ENCODE measurements around the gene LRRC43. TPM values are rescaled to one million over a fixed set of nuclear protein-coding genes. Genes with fewer than 3 reads are reported as not detected.

The LRRC43 gene
- total RNA-seq, 1 donor from 2014 or later = not detected

DNA sequence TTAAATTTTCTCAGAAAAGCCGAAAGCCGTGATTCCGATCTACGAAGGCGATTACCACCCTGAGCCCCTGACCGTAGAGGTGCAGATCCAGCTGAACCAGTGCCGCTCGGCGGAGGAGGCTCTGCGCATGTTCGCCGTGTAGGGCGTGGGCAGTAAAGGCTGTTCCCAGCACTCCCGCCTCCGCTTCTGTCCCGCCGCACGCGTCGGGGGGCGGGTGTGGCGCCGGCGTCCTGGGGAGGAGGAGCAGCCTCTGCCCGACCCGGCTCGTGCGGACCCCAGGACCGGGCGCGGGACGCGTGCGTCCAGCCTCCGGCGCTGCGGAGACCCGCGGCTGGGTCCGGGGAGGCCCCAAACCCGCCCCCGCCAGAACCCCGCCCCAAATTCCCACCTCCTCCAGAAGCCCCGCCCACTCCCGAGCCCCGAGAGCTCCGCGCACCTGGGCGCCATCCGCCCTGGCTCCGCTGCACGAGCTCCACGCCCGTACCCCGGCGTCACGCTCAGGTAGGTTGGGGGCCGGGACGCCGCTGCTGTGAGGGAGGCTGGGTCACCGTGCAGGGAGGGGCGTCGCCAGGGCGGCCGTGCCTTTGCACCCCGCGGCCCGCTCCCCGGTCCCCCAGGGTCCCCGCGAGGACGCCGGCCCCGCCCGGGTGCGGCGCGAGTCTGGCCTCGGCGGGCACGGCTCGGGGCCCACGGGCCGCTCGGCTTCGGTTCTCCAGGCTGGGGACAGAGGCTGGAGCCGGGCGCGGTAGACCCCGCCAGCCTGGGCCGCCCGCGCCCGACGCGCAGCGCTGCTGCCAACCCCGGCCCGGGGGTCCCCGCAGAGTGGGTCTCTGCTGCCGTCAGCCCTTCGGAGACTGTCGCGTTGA lies 20.6 kb downstream of the LRRC43 start, which contains the start of gene B3GNT4:
TSS of gene B3GNT4 (plus strand) at position 409 of the 866 bp plus-strand sequence. CDS start 910 bp downstream, outside the sequence.
- intact Hi-C loops (cut with DNase I) = no loop called here
- TF ChIP-seq, protein P1, sequence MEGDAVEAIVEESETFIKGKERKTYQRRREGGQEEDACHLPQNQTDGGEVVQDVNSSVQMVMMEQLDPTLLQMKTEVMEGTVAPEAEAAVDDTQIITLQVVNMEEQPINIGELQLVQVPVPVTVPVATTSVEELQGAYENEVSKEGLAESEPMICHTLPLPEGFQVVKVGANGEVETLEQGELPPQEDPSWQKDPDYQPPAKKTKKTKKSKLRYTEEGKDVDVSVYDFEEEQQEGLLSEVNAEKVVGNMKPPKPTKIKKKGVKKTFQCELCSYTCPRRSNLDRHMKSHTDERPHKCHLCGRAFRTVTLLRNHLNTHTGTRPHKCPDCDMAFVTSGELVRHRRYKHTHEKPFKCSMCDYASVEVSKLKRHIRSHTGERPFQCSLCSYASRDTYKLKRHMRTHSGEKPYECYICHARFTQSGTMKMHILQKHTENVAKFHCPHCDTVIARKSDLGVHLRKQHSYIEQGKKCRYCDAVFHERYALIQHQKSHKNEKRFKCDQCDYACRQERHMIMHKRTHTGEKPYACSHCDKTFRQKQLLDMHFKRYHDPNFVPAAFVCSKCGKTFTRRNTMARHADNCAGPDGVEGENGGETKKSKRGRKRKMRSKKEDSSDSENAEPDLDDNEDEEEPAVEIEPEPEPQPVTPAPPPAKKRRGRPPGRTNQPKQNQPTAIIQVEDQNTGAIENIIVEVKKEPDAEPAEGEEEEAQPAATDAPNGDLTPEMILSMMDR (IDR thresholded peaks at IDR 0.05) = no peak
- H3K9me3 ChIP-seq = no peaks in the 10 kb centered on the region
- no peak within 1 kb of the TSS for H3K27ac ChIP-seq
- no peaks in the 10 kb centered on the region for H3K27me3 ChIP-seq
- H3K4me3 ChIP-seq = peak within 1 kb of the TSS; percentile 67 to 78
- peaks cover 5 to 10% of the 10 kb centered on the region in 2 donors for H3K4me1 ChIP-seq
- H3K36me3 ChIP-seq = peaks cover 10 to 20% of the 10 kb centered on the region in 2 donors
- no peak for DNase-seq (ENCODE audit: low spot score in 2 of 2)

DNA sequence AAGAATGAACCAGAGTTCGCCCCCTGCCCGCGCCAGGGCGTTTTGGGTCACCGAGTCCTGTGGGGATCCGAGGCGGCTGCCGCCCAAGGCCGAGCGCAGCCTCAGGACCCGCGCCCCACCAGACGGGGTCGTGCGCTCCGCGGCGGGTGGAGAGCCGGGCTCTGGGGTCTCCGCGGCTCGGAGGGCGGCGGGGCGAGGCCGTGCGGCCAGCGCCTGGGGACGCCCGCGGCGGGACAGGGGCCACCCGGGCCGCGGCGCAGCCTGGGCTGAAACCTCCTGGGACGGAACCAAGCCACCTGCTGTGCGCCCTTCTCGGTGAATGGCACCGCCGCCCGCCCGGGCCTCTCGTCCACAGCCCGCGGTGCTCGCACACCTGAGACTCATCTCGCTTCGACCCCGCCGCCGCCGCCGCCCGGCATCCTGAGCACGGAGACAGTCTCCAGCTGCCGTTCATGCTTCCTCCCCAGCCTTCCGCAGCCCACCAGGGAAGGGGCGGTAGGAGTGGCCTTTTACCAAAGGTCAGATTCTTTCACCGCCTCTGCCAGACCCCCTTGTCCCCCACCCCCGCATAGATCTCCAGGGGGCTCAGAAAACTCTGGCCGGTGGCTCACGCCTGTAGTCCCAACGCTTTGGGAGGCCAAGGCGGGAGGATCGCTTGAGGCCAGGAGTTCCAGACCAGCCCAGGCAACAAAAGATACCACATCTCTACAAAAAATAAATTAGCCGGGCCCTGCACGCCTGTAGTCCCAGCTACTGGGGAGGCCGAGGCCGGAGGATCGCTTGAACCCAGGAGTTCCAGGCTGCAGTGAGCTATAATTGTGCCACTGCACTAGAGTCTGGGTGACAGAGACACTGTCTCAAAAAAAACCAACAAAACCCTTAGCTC lies 21.5 kb downstream of the LRRC43 start:
- intact Hi-C loops (cut with DNase I) = no loop called here
- Histone ChIP-seq H3K4me1 (peaks cover 5 to 10% of the 10 kb centered on the region in 2 donors), H3K27ac (no peak overlapping the region), H3K9me3 (no peaks in the 10 kb centered on the region), H3K36me3 (peaks cover 17 to 29% of the 10 kb centered on the region in 2 donors), H3K27me3 (no peaks in the 10 kb centered on the region), H3K4me3 (peak overlapping the region; percentile 67 to 78)
- TF ChIP-seq, protein P1 (IDR thresholded peaks at IDR 0.05) = no peak
- peak in 1 of 2 donors; percentile 58 for DNase-seq (ENCODE audit: low spot score in 2 of 2)

DNA sequence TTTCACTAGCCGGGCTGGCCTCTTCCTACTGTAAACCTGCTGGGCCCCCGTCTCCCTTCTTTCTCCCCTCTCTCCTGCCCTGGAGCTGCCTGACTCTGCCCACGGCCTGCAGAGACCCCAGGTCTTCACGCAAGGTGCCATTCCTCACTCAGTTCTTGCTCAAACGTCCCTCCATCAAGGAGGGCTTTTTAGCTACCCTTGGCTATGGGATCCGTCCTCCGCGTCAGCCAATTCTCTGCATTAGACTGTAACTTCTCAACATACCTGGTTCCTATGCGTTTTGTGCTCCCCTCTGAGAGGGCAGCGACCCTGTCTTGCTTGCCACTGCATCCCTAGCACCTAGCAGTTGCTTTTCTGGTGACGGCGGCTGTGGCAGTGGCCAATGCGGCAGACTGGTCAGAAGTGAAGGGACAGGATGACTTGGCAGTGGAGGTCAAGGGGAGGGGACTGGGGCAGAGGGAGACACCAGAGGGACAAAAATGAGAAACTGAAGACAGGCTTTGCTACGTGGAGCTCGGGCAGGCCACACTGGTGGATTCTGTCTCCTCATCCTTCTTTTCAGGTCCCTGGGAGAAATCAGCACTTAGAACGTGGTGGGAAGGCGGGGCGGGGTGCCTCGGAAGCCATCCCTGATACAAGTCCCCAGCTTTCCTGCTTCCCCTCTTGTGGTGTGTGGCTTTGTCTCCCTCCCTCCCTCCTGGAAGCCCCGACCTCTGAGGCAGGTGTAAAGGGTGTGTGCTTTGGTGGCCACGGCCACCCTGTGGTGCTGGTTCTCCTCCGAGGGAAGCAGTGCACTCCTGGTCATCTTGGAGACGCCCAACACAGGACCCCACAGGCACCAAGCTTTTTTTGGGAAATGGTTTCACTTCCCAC lies 22.4 kb downstream of the LRRC43 start:
- peaks cover 5 to 10% of the 10 kb centered on the region in 2 donors for H3K4me1 ChIP-seq
- H3K4me3 ChIP-seq = no peak overlapping the region
- peaks cover 24 to 37% of the 10 kb centered on the region in 2 donors for H3K36me3 ChIP-seq
- intact Hi-C loops (cut with DNase I) = no loop called here
- no peaks in the 10 kb centered on the region for H3K9me3 ChIP-seq
- H3K27me3 ChIP-seq = no peaks in the 10 kb centered on the region
- no peak for DNase-seq (ENCODE audit: low spot score in 2 of 2)
- no peak overlapping the region for H3K27ac ChIP-seq
- TF ChIP-seq, protein P1 (IDR thresholded peaks at IDR 0.05) = no peak

DNA sequence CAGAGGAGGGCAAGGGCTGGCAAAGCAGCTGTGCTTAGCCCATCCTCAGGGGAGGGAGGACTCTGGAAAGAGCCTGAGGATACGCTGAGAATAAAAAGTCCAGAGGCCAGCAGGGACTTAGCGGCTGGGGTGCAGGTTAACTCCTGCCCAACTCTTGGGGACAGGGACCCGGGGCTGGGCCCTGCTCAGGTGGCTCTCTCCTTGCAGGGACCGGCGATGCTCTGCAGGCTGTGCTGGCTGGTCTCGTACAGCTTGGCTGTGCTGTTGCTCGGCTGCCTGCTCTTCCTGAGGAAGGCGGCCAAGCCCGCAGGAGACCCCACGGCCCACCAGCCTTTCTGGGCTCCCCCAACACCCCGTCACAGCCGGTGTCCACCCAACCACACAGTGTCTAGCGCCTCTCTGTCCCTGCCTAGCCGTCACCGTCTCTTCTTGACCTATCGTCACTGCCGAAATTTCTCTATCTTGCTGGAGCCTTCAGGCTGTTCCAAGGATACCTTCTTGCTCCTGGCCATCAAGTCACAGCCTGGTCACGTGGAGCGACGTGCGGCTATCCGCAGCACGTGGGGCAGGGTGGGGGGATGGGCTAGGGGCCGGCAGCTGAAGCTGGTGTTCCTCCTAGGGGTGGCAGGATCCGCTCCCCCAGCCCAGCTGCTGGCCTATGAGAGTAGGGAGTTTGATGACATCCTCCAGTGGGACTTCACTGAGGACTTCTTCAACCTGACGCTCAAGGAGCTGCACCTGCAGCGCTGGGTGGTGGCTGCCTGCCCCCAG lies 23.4 kb downstream of the LRRC43 start:
- DNase-seq (ENCODE audit: low spot score in 2 of 2) = no peak
- Histone ChIP-seq H3K27me3 (no peaks in the 10 kb centered on the region), H3K27ac (no peak overlapping the region), H3K9me3 (no peaks in the 10 kb centered on the region), H3K4me1 (peaks cover 5 to 10% of the 10 kb centered on the region in 2 donors), H3K36me3 (peaks cover 32 to 47% of the 10 kb centered on the region in 2 donors), H3K4me3 (no peak overlapping the region)
- intact Hi-C loops (cut with DNase I) = no loop called here
- TF ChIP-seq, protein P1 (IDR thresholded peaks at IDR 0.05) = no peak

Measured in ascending aorta (tissue), 2 donors.